GM21786 (cell line): ENCODE results near the gene MYO3A.

Experiments
- ATAC-seq: cut with Tn5 transposase; IDR thresholded peaks from one replicate; pipeline ENCODE4 v1.9.1; 2021; ENCODE audit not compliant: unreplicated experiment

The MYO3A gene

DNA sequence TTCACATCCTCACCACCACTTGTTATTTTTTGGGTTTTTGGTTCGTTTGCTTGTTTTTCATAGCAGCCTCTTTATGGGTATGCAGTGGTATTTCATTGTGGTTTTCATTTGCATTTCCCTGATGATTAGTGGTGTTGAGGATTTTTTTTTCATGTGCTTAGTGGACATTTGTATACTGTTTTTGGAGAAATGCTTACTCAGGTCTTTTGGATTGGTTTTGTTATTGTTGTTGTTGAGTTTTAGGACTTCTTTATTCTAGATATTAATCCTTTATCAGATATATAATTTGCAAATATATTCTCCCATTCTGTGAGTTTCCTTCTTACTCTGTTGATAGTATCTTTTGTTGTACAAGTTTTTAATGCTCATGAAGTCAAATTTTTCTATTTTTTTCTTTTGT is 325.3 kb downstream of the MYO3A start:
- no peak for ATAC-seq
